ENCODE data around the gene ACOT12.
"Not testable (repeated sequence)": the region's sequence is repeated elsewhere in the genome, so short reads cannot be mapped to it uniquely, and the experiment has no call there.

Gene ACOT12

GRCh38 chr5:81338213-81338612 lies 55.7 kb downstream of the ACOT12 start:
- not testable (repeated sequence) for DNase-seq (ENCODE audit: low spot score)

- no peak for DNase-seq (ENCODE audit: low spot score)
These were observed 56.1 kb downstream of the ACOT12 start for GRCh38 chr5:81337803-81338202.

GRCh38 chr5:81336556-81336955 lies 57.4 kb downstream of the ACOT12 start:
- no peak for DNase-seq (ENCODE audit: low spot score)

- no peak for DNase-seq (ENCODE audit: low spot score)
These were observed 58.0 kb downstream of the ACOT12 start for GRCh38 chr5:81335946-81336345.

GRCh38 chr5:81334304-81335061 lies 59.5 kb downstream of the ACOT12 start:
- DNase-seq (ENCODE audit: low spot score) = no peak

- no peak for DNase-seq (ENCODE audit: low spot score)
These were observed 67.4 kb downstream of the ACOT12 start for GRCh38 chr5:81326554-81326953.

GRCh38 chr5:81317536-81317935 lies 76.4 kb downstream of the ACOT12 start:
- DNase-seq (ENCODE audit: low spot score) = no peak

- no peak for DNase-seq (ENCODE audit: low spot score)
These were observed 77.4 kb downstream of the ACOT12 start for GRCh38 chr5:81316571-81316970.

GRCh38 chr5:81315830-81316229 lies 78.1 kb downstream of the ACOT12 start:
- no peak for DNase-seq (ENCODE audit: low spot score)

- DNase-seq (ENCODE audit: low spot score) = no peak
These were observed 78.6 kb downstream of the ACOT12 start for GRCh38 chr5:81315336-81315735.

- DNase-seq (ENCODE audit: low spot score) = no peak
These were observed 79.4 kb downstream of the ACOT12 start for GRCh38 chr5:81314581-81314980.

- DNase-seq (ENCODE audit: low spot score) = no peak
These were observed 80.2 kb downstream of the ACOT12 start for GRCh38 chr5:81313686-81314085.

- DNase-seq (ENCODE audit: low spot score) = no peak
These were observed 80.7 kb downstream of the ACOT12 start for GRCh38 chr5:81313278-81313677.

- DNase-seq (ENCODE audit: low spot score) = no peak
These were observed 83.4 kb downstream of the ACOT12 start for GRCh38 chr5:81310402-81311063.

GRCh38 chr5:81308836-81309235 lies 85.1 kb downstream of the ACOT12 start:
- no peak for DNase-seq (ENCODE audit: low spot score)

- no peak for DNase-seq (ENCODE audit: low spot score)
These were observed 88.1 kb downstream of the ACOT12 start for GRCh38 chr5:81305785-81306184.

- DNase-seq (ENCODE audit: low spot score) = no peak
These were observed 90.4 kb downstream of the ACOT12 start for GRCh38 chr5:81303563-81303962.

- no peak for DNase-seq (ENCODE audit: low spot score)
These were observed 91.3 kb downstream of the ACOT12 start for GRCh38 chr5:81302596-81302995.

GRCh38 chr5:81301271-81302015 lies 92.5 kb downstream of the ACOT12 start, which contains the start of gene ZCCHC9:
TSS of gene ZCCHC9 (plus strand) at chr5:81301587. CDS start at chr5:81304758, 3,171 bp downstream.
- DNase-seq (ENCODE audit: low spot score) = peak; percentile 91

- no peak for DNase-seq (ENCODE audit: low spot score)
These were observed 93.0 kb downstream of the ACOT12 start for GRCh38 chr5:81300921-81301270.

GRCh38 chr5:81297531-81297930 lies 96.4 kb downstream of the ACOT12 start:
- DNase-seq (ENCODE audit: low spot score) = no peak

- not testable (repeated sequence) for DNase-seq (ENCODE audit: low spot score)
These were observed 99.9 kb downstream of the ACOT12 start for GRCh38 chr5:81294021-81294420.

- DNase-seq (ENCODE audit: low spot score) = no peak
These were observed 101.8 kb downstream of the ACOT12 start for GRCh38 chr5:81292130-81292529.

Measured in CD4-positive, alpha-beta T cell treated with Interleukin-15 for 4 hours (primary cell).